Activated CD8-positive, alpha-beta memory T cell treated with anti-CD3 and anti-CD28 coated beads, Interleukin-2, amount 50 U/mL, for 48 hours (primary cell): ENCODE measurements around the gene GSTO1.

Experiments used
- DNase-seq: peaks from one replicate; pipeline ENCODE4 v3.0.0-alpha.2; 2020

GSTO1 gene

GRCh38 chr10:104307576-104308438 lies 53.1 kb downstream of the GSTO1 start:
- no peak for DNase-seq

GRCh38 chr10:104308439-104308903 lies 53.8 kb downstream of the GSTO1 start:
- no peak for DNase-seq

- DNase-seq, result no peak
These were observed 55.6 kb downstream of the GSTO1 start for GRCh38 chr10:104309980-104310978.

GRCh38 chr10:104311184-104311720 lies 56.6 kb downstream of the GSTO1 start:
- no peak for DNase-seq

GRCh38 chr10:104314591-104315485 lies 60.1 kb downstream of the GSTO1 start:
- no peak for DNase-seq

- DNase-seq, result no peak
These were observed 60.8 kb downstream of the GSTO1 start for GRCh38 chr10:104315486-104315921.

GRCh38 chr10:104316321-104317099 lies 61.8 kb downstream of the GSTO1 start:
- no peak for DNase-seq
